Activated CD4-positive, alpha-beta T cell treated with anti-CD3 and anti-CD28 coated beads, Interleukin-2, amount 50 U/mL, for 48 hours (primary cell): ENCODE measurements around the gene NT5M.
A peak's percentile ranks its signal among the peaks of the same experiment; 100 is the strongest.
"Not testable (repeated sequence)": the region's sequence is repeated elsewhere in the genome, so short reads cannot be mapped to it uniquely, and the experiment has no call there.

Experiments used
- DNase-seq, 2 experiments: peaks; one replicate each; pipeline ENCODE4 v3.0.0-alpha.2; 2020

The NT5M gene

DNA sequence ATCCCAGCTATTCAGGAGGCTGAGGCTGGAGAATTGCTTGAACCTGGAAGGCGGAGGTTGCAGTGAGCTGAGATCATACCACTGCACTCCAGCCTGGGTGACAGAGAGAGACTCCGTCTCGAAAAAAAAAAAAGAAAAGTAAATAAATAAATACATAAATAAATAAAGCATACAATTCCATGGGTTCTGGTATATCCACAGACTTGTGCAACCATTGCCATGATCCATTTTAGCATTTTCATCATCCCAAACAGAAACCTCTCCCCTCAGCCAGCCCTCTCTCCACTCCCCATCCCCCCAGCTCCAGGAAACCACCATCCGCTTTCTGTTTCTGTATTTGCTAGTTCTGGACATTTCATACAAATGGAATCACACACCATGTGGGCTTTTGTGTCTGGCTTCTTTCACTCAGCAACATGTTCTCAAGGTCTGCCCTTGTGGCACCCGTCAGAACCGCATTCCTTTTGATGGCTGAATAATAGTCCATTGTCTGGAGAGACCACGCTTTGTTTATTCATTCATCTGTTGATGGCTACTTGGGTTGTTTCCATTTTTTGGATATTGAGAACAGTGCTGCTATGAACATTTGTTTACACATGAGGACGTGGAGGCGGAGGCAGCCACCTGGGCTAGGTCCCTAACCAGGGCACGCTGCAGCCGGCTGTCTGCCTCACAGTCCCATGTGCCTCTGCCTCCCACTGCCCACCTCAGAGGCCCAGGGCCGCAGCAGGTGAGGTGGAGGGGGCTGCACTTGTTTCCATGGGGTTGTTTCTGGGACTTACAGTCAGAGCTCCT is 76.2 kb downstream of the NT5M start:
- no peak for DNase-seq

- DNase-seq = no peak
These were observed 77.2 kb downstream of the NT5M start for GRCh38 chr17:17380145-17380925.

DNA sequence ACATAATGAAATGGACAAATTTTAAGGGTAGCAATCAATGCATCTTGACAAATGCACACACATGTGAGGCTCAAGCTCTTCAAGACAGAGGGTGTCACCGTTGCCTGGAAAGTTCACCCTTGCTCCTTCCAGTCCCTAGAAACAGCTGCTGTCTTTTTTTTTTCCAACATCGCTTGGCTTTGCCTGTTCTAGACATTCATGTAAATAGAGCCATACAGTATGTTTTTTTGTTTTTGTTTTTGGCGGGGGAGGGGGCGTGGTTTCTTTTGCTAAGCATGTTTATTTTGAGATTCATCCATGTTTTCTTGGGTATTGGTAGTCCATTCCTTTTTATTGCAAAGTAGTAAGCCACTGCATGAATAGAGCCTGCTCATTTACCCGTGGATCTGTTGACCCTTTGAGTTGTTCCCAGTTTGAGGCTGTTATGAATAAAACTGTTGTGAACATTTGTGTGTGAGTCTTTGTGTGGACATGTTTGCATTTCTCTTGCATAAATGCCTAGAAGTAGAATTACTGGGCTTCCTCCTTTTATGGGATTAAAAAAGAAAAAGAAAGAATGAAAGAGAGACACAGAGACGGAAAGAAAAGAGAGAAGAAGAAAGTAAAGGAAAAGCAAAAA is 78.4 kb downstream of the NT5M start:
- no peak for DNase-seq

DNA sequence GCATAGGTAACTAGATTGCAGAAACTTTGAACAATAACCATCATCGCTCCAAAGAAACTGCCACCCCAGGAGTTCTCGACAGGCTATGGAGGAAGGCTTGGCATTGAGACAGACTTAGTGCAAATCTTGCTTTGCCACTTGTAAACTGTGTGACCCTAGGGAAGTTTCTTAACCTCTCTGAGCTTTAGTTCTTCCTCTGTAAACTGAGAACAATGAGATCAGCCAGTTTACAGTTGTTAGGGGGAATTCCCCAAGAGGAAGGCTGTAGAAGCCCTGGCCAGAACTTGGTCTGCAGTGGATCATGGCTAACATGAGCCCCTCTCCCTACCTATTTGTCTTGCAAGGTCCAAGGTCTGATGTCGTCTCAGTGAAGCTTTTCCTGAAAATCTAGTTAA is 78.9 kb downstream of the NT5M start:
- no peak for DNase-seq

GRCh38 chr17:17382971-17383370 is 79.8 kb downstream of the NT5M start:
- no peak for DNase-seq

- not testable (repeated sequence) for DNase-seq
These were observed 80.5 kb downstream of the NT5M start for GRCh38 chr17:17383431-17384290.

DNA sequence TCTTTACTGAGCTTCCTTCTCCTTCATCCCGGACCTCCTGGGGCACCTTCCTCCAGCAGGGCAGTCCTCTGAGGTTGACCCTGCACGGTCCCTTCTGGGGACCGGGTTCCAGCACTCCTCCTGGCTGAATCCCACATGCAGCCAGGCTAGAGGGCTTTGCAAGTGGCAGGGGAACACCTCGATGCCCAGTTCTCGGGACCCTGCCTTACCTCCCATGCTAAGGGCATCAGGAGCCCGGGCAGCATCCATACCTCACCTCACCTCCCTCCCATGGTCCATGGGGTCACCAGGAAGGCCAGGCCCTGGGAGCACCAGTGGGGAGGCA is 81.1 kb downstream of the NT5M start:
- no peak for DNase-seq

DNA sequence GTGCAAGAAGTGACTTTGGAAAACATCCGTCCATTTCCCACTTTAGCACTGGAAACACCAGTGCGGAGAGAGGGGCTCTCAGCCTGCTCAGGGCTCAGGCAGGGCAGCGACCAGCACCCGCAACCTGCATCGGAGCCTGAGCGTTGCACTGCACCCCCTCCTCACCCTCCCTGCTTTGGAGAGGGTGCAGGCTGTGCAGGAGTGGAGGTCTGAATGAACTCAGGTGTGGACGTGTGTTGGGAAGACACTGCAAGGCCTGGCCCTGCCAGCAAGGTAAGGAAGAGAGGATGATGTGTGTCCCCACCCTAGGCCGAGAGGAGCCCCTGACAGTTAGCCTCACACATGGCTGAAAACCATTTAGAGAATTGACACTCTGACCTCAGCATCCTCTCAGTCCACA is 81.8 kb downstream of the NT5M start:
- DNase-seq = no peak

DNA sequence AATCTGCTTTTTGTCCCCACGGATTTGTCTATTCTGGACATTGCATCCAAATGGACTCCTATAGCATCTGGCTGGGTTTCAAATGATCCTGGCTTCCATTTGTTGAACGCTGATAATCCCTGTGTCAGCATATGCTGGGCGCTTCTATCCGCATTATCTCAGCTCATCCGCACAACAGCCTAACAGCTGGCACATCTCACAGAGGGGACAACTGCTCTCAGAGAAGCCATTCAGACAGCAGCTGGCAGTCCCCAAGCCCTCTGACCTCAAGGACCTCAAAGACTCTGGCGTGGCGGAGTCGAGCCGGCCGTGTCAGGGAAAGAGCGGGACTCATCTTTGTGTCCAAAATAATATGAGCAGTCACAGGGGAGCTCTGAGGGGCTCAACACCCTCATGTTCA is 82.3 kb downstream of the NT5M start:
- DNase-seq = no peak

- no peak for DNase-seq
These were observed 83.1 kb downstream of the NT5M start for GRCh38 chr17:17386094-17386800.

DNA sequence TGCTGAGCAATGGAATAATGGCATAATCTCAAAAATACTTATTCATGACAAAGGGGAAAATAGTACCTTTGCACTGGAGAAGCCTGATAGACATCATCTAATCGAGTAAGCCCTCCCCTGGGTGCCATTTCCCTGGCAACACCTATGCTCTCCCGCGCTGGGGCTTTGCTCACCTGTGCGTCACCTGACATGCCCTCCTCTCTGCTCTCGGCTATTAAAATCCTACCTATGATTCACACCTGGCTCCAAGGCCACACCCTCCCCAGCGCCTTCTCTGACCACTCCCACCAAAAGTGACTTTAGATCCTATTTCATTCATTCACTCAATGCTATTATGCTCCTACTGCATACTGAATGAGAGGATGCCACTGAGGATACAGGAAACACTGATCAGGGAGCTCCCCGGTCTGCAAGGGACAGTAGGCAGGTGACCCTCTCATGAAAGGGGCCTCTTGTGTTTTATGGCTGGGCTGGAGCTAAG is 83.9 kb downstream of the NT5M start:
- DNase-seq = no peak

- no peak for DNase-seq
These were observed 84.6 kb downstream of the NT5M start for GRCh38 chr17:17387498-17388362.

GRCh38 chr17:17388657-17389496 is 85.7 kb downstream of the NT5M start:
- no peak for DNase-seq

- DNase-seq = peak; percentile 54 to 65
These were observed 88.6 kb downstream of the NT5M start for GRCh38 chr17:17391668-17392370.

DNA sequence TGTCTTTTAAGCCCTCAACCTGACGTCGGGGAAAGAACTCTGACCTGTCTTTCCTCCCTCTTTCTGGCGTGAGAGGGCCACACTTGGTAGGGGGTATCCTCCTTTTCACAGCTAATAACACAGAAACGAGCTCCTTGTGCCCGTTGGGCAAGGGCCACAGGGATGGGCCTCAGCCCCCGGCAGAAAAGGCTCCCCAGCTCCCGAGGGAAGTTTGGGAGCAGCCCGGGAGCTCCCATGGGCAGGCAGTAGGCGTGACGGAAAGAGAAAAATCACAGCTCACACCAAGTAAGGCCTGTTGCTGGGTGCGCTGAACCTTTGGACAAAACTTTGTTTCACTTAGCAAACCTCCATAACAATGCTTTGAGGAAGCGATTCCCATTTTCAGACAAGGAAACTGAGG is 90.8 kb downstream of the NT5M start:
- no peak for DNase-seq

DNA sequence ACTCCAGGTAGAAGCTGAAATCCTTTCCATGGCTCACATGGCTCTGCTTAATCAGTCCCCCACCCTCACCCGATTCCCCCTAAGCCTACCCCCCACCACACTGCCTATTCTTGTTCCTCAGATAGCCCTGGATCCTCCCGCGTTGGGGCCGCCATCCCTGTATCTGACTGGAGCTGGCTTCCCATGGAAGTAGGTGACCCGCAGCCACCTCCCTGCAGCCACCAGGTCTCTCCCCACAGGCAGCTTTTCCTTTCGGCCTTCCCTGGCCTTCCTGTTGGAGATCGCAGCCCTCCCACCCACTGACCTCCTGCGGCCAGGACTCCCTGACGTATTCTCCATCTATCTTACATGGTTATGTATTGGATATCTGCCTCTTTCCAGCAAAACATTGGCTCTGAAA is 91.3 kb downstream of the NT5M start:
- no peak for DNase-seq

DNA sequence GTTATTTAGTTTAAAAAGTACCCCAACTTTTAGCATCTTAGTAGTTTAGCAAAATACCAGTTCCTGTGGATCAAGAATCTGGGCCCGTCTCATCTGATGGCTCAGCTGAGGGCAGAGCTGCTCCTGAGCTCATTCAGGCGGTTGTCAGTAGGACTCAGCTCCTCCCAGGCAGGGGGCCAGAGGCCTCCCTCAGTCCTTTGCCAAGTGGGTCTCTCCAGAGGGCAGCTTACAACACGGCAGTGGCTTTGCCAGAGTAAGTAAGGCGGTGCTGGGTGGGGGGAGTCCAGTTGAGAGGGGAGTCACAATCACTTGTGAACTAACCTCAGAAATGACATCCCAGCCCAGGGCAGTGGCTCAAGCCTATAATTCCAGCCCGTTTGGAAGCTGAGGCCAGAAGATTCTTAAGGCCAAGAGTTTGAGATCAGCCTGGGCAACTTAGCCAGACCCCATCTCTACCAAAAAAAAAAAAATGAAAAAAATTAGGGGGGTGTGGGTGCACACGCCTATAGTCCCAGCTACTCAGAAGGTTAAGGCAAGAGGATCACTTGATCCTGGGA is 92.2 kb downstream of the NT5M start:
- no peak for DNase-seq

GRCh38 chr17:17395885-17396284 is 92.7 kb downstream of the NT5M start:
- no peak for DNase-seq
